ENCODE results near the gene NDE1.

- TF ChIP-seq CTCF (conservative IDR thresholded peaks at IDR 0.05 in 1 of 2, IDR thresholded peaks at IDR 0.05 in 1 of 2; ENCODE audit: low read depth in 1 of 2, low read length in 2 of 2) (no peak), EZH2 (IDR thresholded peaks at IDR 0.05; ENCODE audit: low read length, missing control alignments) (no peak)
These were observed 120.5 kb downstream of the NDE1 start for GRCh38 chr16:15770512-15770911.

Measured in fibroblast of lung (primary cell).